Activated naive CD8-positive, alpha-beta T cell treated with anti-CD3 and anti-CD28 coated beads for 36 hours (primary cell): ENCODE results near the gene TBC1D22A. TPM values are rescaled to one million over a fixed set of nuclear protein-coding genes. Genes with fewer than 3 reads are reported as not detected.

Experiments
- DNase-seq: peaks from one replicate; pipeline ENCODE4 v3.0.0; 2021
- H3K27ac Mint-ChIP-seq: one replicate; pipeline ENCODE4 v1.8.0; 2022; ENCODE audit warnings: mild to moderate bottlenecking, moderate library complexity, mixed read lengths
- H3K27me3 Mint-ChIP-seq: one replicate; pipeline ENCODE4 v1.8.0; 2022; ENCODE audit warnings: mild to moderate bottlenecking, mixed read lengths
- H3K36me3 Mint-ChIP-seq: one replicate; pipeline ENCODE4 v1.8.0; 2021; ENCODE audit warnings: mild to moderate bottlenecking, mixed read lengths
- H3K4me1 Mint-ChIP-seq: one replicate; pipeline ENCODE4 v1.8.0; 2021; ENCODE audit warnings: mixed read lengths
- H3K4me3 Mint-ChIP-seq: one replicate; pipeline ENCODE4 v1.8.0; 2022; ENCODE audit warnings: mild to moderate bottlenecking, moderate library complexity, mixed read lengths
- H3K9me3 Mint-ChIP-seq: one replicate; pipeline ENCODE4 v1.8.0; 2022; ENCODE audit warnings: mixed read lengths
- total RNA-seq, 2 experiments: library from RNA; stranded (reverse); gene quantifications; one replicate each; pipeline ENCODE4 v1.2.3, GENCODE V29; 2021

Gene TBC1D22A
- 10 to 100 TPM; 42.1 to 42.4 TPM for total RNA-seq

GRCh38 chr22:46762238-46763050 is at the start of gene TBC1D22A:
TBC1D22A (plus strand) TSS chr22:46762650; CDS start chr22:46762787, 137 bp downstream.
- Mint-ChIP-seq H3K9me3 (peaks cover under 1% of the 10 kb centered on the region), H3K27ac (peak within 1 kb of the TSS; percentile 100), H3K36me3 (peaks cover 44% of the 10 kb centered on the region), H3K4me1 (peaks cover 57% of the 10 kb centered on the region), H3K27me3 (no peaks in the 10 kb centered on the region), H3K4me3 (peak within 1 kb of the TSS; percentile 100)
- peak; percentile 93 for DNase-seq

- H3K27me3 Mint-ChIP-seq: no peaks in the 10 kb centered on the region
- H3K4me1 Mint-ChIP-seq: peaks cover 10% of the 10 kb centered on the region
- no peak overlapping the region for H3K27ac Mint-ChIP-seq
- H3K9me3 Mint-ChIP-seq: no peaks in the 10 kb centered on the region
- peaks cover 23% of the 10 kb centered on the region for H3K36me3 Mint-ChIP-seq
- H3K4me3 Mint-ChIP-seq: no peak overlapping the region
- no peak for DNase-seq
Observed at GRCh38 chr22:46714550-46714949, 47.9 kb upstream of the TBC1D22A start.

GRCh38 chr22:46719921-46720320 is 42.5 kb upstream of the TBC1D22A start:
- no peak for DNase-seq
- no peak overlapping the region for H3K4me3 Mint-ChIP-seq
- no peak overlapping the region for H3K27ac Mint-ChIP-seq
- peaks cover 10% of the 10 kb centered on the region for H3K4me1 Mint-ChIP-seq
- H3K9me3 Mint-ChIP-seq: no peaks in the 10 kb centered on the region
- peaks cover 23% of the 10 kb centered on the region for H3K36me3 Mint-ChIP-seq
- no peaks in the 10 kb centered on the region for H3K27me3 Mint-ChIP-seq

GRCh38 chr22:46721501-46722085 is 40.9 kb upstream of the TBC1D22A start:
- Mint-ChIP-seq H3K27ac (peak overlapping the region; percentile 38), H3K4me1 (peaks cover 7% of the 10 kb centered on the region), H3K9me3 (no peaks in the 10 kb centered on the region), H3K36me3 (peaks cover 20% of the 10 kb centered on the region), H3K27me3 (no peaks in the 10 kb centered on the region), H3K4me3 (no peak overlapping the region)
- DNase-seq: no peak

GRCh38 chr22:46723882-46724281 is 38.6 kb upstream of the TBC1D22A start:
- Mint-ChIP-seq H3K27me3 (no peaks in the 10 kb centered on the region), H3K27ac (no peak overlapping the region), H3K4me3 (no peak overlapping the region), H3K36me3 (peaks cover 13% of the 10 kb centered on the region), H3K4me1 (peaks cover 17% of the 10 kb centered on the region), H3K9me3 (no peaks in the 10 kb centered on the region)
- DNase-seq: no peak

GRCh38 chr22:46725096-46725495 is 37.4 kb upstream of the TBC1D22A start:
- Mint-ChIP-seq H3K27me3 (no peaks in the 10 kb centered on the region), H3K9me3 (no peaks in the 10 kb centered on the region), H3K36me3 (peaks cover 11% of the 10 kb centered on the region), H3K4me1 (peaks cover 21% of the 10 kb centered on the region), H3K27ac (no peak overlapping the region), H3K4me3 (no peak overlapping the region)
- DNase-seq: no peak

GRCh38 chr22:46726066-46726985 is 36.1 kb upstream of the TBC1D22A start:
- no peak overlapping the region for H3K27ac Mint-ChIP-seq
- H3K27me3 Mint-ChIP-seq: no peaks in the 10 kb centered on the region
- peaks cover 34% of the 10 kb centered on the region for H3K4me1 Mint-ChIP-seq
- no peaks in the 10 kb centered on the region for H3K9me3 Mint-ChIP-seq
- no peak for DNase-seq
- peaks cover 9% of the 10 kb centered on the region for H3K36me3 Mint-ChIP-seq
- no peak overlapping the region for H3K4me3 Mint-ChIP-seq

GRCh38 chr22:46726986-46727317 is 35.5 kb upstream of the TBC1D22A start:
- Mint-ChIP-seq H3K27ac (no peak overlapping the region), H3K9me3 (no peaks in the 10 kb centered on the region), H3K27me3 (no peaks in the 10 kb centered on the region), H3K4me3 (no peak overlapping the region), H3K36me3 (peaks cover 15% of the 10 kb centered on the region), H3K4me1 (peaks cover 37% of the 10 kb centered on the region)
- DNase-seq: no peak

GRCh38 chr22:46727813-46728364 is 34.6 kb upstream of the TBC1D22A start:
- Mint-ChIP-seq H3K27ac (no peak overlapping the region), H3K9me3 (no peaks in the 10 kb centered on the region), H3K36me3 (peaks cover 15% of the 10 kb centered on the region), H3K27me3 (no peaks in the 10 kb centered on the region), H3K4me3 (no peak overlapping the region), H3K4me1 (peaks cover 42% of the 10 kb centered on the region)
- no peak for DNase-seq

- no peak for DNase-seq
- H3K4me3 Mint-ChIP-seq: no peak overlapping the region
- H3K4me1 Mint-ChIP-seq: peaks cover 42% of the 10 kb centered on the region
- peak overlapping the region; percentile 27 for H3K27ac Mint-ChIP-seq
- no peaks in the 10 kb centered on the region for H3K9me3 Mint-ChIP-seq
- H3K36me3 Mint-ChIP-seq: peaks cover 15% of the 10 kb centered on the region
- no peaks in the 10 kb centered on the region for H3K27me3 Mint-ChIP-seq
Observed at GRCh38 chr22:46728470-46728869, 34.0 kb upstream of the TBC1D22A start.

GRCh38 chr22:46730568-46731245 is 31.7 kb upstream of the TBC1D22A start:
- Mint-ChIP-seq H3K27me3 (no peaks in the 10 kb centered on the region), H3K27ac (peak overlapping the region; percentile 65), H3K9me3 (no peaks in the 10 kb centered on the region), H3K4me3 (no peak overlapping the region), H3K36me3 (peaks cover 6% of the 10 kb centered on the region), H3K4me1 (peaks cover 55% of the 10 kb centered on the region)
- no peak for DNase-seq

- Mint-ChIP-seq H3K27ac (peak overlapping the region; percentile 81), H3K9me3 (no peaks in the 10 kb centered on the region), H3K4me1 (peaks cover 62% of the 10 kb centered on the region), H3K36me3 (peaks cover 6% of the 10 kb centered on the region), H3K4me3 (peak overlapping the region; percentile 56), H3K27me3 (no peaks in the 10 kb centered on the region)
- no peak for DNase-seq
Observed at GRCh38 chr22:46731246-46732040, 31.0 kb upstream of the TBC1D22A start.

- Mint-ChIP-seq H3K9me3 (no peaks in the 10 kb centered on the region), H3K27ac (peak overlapping the region; percentile 81), H3K36me3 (peaks cover 10% of the 10 kb centered on the region), H3K4me3 (peak overlapping the region; percentile 56), H3K4me1 (peaks cover 65% of the 10 kb centered on the region), H3K27me3 (no peaks in the 10 kb centered on the region)
- no peak for DNase-seq
Observed at GRCh38 chr22:46732041-46732379, 30.4 kb upstream of the TBC1D22A start.

GRCh38 chr22:46732513-46732912 is 29.9 kb upstream of the TBC1D22A start:
- no peak for DNase-seq
- no peaks in the 10 kb centered on the region for H3K9me3 Mint-ChIP-seq
- H3K4me3 Mint-ChIP-seq: no peak overlapping the region
- peaks cover 12% of the 10 kb centered on the region for H3K36me3 Mint-ChIP-seq
- peaks cover 64% of the 10 kb centered on the region for H3K4me1 Mint-ChIP-seq
- H3K27me3 Mint-ChIP-seq: no peaks in the 10 kb centered on the region
- H3K27ac Mint-ChIP-seq: peak overlapping the region; percentile 38
